ENCODE data around the gene ANKRD10. TPM values are rescaled to one million over a fixed set of nuclear protein-coding genes. Genes with fewer than 3 reads are reported as not detected.

The ANKRD10 gene
- polyA plus RNA-seq, 4 donors, result 177 to 436 (median 288) TPM

GRCh38 chr13:110916301-110917142, 1.7 kb upstream of the ANKRD10 start:
- no peak for DNase-seq (ENCODE audit: low read depth in 4 of 4, low spot score in 2 of 4)

- DNase-seq (ENCODE audit: low read depth in 4 of 4, low spot score in 2 of 4), result no peak
Observed at GRCh38 chr13:110915874-110916206, 971 bp upstream of the ANKRD10 start.

- peak; percentile 51 to 57 (median 54) for DNase-seq (ENCODE audit: low read depth in 4 of 4, low spot score in 2 of 4)
Observed at GRCh38 chr13:110914331-110915056, 375 bp downstream of the ANKRD10 start.

- no peak for DNase-seq (ENCODE audit: low read depth in 4 of 4, low spot score in 2 of 4)
Observed at GRCh38 chr13:110914081-110914330, 863 bp downstream of the ANKRD10 start.

- peak in 2 of 4 donors; percentile 20 to 53 for DNase-seq (ENCODE audit: low read depth in 4 of 4, low spot score in 2 of 4)
Observed at GRCh38 chr13:110913322-110914080, 1.4 kb downstream of the ANKRD10 start.

GRCh38 chr13:110912651-110913051, 2.2 kb downstream of the ANKRD10 start:
- DNase-seq (ENCODE audit: low read depth in 4 of 4, low spot score in 2 of 4), result no peak

GRCh38 chr13:110911880-110912279, 3.0 kb downstream of the ANKRD10 start:
- no peak for DNase-seq (ENCODE audit: low read depth in 4 of 4, low spot score in 2 of 4)

GRCh38 chr13:110910013-110910890, 4.6 kb downstream of the ANKRD10 start:
- DNase-seq (ENCODE audit: low read depth in 4 of 4, low spot score in 2 of 4), result no peak

GRCh38 chr13:110907951-110908898, 6.6 kb downstream of the ANKRD10 start:
- DNase-seq (ENCODE audit: low read depth in 4 of 4, low spot score in 2 of 4), result no peak

GRCh38 chr13:110907301-110907700, 7.6 kb downstream of the ANKRD10 start:
- no peak for DNase-seq (ENCODE audit: low read depth in 4 of 4, low spot score in 2 of 4)

GRCh38 chr13:110904748-110905147, 10.1 kb downstream of the ANKRD10 start:
- DNase-seq (ENCODE audit: low read depth in 4 of 4, low spot score in 2 of 4), result no peak

- no peak for DNase-seq (ENCODE audit: low read depth in 4 of 4, low spot score in 2 of 4)
Observed at GRCh38 chr13:110902370-110902769, 12.5 kb downstream of the ANKRD10 start.

- no peak for DNase-seq (ENCODE audit: low read depth in 4 of 4, low spot score in 2 of 4)
Observed at GRCh38 chr13:110897521-110897920, 17.3 kb downstream of the ANKRD10 start.

GRCh38 chr13:110897014-110897413, 17.9 kb downstream of the ANKRD10 start:
- DNase-seq (ENCODE audit: low read depth in 4 of 4, low spot score in 2 of 4), result no peak

- no peak for DNase-seq (ENCODE audit: low read depth in 4 of 4, low spot score in 2 of 4)
Observed at GRCh38 chr13:110894086-110894485, 20.8 kb downstream of the ANKRD10 start.

GRCh38 chr13:110893571-110893970, 21.3 kb downstream of the ANKRD10 start:
- DNase-seq (ENCODE audit: low read depth in 4 of 4, low spot score in 2 of 4), result no peak

- no peak for DNase-seq (ENCODE audit: low read depth in 4 of 4, low spot score in 2 of 4)
Observed at GRCh38 chr13:110890279-110891165, 24.3 kb downstream of the ANKRD10 start.

- DNase-seq (ENCODE audit: low read depth in 4 of 4, low spot score in 2 of 4), result no peak
Observed at GRCh38 chr13:110888390-110888789, 26.5 kb downstream of the ANKRD10 start.
